ENCODE data around the gene MARCHF2.

DNA sequence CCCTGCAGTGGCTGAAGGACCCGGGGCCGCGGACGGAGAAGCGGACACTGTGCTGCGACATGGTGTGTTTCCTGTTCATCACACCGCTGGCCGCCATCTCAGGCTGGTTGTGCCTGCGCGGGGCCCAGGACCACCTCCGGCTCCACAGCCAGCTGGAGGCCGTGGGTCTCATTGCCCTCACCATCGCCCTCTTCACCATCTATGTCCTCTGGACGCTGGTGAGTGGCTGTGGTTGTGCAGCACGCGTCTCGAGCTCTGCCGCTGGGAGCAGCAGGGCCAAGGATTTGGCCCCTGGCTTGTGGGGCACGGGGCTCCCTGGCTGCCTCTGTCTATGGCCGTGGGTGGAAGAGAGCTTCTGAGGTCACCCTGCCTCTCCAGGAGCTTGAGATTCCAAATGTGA is 17.5 kb downstream of the MARCHF2 start:
- TF ChIP-seq RNF2 (IDR thresholded peaks at IDR 0.05; ENCODE audit: borderline replicate concordance, low read depth): no peak
- TF ChIP-seq PHF8 (IDR thresholded peaks at IDR 0.05; ENCODE audit: borderline replicate concordance, low read depth): no peak

Measured in A549 (cell line).